NCI-H524 (cell line): ENCODE measurements around the gene ACTRT2.

Experiments used
- DNase-seq, 2 experiments: peaks; one replicate each; lab custom pipeline; 2025; lab: John Stamatoyannopoulos, UW

Gene ACTRT2

DNA sequence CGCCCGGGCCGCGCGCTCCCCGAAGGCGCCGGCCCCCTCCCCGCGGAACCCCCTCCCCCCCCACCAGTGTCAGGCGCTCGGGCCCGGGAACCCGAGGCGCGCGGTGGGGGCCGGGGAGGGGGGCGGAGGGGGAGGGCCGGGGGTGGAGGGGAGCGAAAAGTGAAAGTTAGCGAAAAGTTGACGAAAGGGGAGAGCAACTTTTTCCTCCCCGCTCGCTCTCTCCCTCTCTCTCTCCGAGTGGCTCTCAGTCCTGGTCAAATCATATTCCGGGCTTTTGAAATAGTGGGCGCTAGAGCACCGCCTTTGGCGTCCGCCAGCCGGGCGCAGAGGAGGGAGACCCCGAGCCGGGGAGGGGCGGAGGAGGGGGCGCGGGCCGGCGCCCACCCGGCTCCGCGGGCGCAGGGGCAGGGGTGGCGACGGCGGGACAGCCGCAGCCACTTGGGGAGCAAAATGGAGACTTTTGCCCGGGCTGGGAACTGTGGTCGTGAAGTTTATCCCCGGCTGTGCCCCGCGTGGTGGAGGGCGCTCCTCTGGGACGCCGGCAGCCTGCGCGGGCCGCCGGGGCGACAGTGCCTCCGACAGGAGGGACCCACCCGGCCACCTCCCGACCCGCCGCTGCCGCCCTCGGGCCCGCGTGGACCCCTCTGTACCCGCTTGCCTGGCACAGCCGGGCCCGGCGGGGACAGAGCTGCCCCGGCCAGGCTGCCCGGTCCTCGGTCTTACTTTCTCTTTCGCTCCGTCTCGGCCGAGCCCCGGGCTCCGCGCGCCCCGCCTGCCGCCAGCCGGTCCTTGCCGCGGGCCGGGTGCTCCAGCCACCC lies 48.4 kb downstream of the ACTRT2 start:
- DNase-seq = no peak

DNA sequence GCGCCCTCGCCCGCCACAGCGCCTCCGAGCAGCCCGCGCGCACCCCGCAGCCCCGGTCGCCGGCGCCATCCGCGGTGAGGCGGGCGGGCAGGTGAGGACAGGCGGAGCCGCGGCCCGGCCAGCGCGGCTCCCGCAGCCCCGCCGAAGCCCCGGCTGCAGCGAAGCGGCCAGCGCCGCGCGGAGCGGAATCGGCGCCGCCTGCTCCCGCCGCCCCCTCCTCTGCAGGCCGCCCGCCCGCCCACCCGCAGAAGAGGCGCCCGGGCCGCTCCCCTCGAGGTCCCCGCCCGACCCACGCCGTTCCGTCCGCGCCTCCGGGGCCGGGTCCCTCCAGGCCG lies 49.0 kb downstream of the ACTRT2 start:
- no peak for DNase-seq

DNA sequence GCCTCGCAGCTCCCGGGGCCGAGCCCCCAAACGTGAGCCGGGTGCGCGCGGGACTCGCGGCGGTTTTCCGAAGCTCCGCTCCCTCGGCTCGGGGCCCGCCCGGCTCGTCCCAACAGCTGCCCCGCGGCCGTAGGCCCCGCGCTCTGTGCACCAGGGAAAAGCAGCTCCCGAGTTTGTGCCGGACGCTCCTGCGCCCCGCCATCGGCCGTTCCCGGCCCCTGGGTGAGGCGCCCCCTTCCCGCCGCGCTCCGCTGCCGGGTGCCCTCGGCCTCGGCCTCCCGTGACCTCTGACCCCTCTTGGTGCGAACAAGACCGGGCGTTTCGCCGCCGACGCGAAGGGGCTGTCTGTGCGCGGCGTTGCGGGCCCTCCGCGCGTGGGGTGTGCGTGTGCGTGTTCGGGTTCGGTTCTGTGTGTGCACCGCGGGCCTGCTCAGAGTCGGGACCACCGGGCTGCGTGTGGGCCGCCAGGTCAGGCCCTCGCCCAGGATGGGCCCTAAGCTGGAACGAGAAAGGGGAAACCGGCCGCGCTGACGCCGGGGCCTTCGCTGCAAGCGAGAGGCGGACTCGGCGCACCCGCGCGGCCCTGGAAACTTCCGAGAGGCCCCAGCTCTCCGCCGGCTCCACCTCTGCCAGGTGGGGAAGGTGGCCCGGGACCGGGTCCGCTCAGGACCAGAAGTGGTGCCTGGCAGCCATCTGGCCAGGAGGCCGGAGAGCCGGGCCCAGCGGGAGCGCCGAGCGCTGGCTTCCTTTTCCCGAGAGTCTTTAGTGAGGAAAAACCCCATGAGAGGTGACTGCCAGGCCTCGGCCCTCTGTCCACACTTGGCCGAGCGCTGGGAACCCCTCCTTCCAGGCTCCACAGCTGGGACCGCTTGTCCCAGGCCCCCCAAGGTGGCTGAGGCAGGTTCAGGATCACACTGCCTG lies 49.6 kb downstream of the ACTRT2 start:
- DNase-seq = no peak

DNA sequence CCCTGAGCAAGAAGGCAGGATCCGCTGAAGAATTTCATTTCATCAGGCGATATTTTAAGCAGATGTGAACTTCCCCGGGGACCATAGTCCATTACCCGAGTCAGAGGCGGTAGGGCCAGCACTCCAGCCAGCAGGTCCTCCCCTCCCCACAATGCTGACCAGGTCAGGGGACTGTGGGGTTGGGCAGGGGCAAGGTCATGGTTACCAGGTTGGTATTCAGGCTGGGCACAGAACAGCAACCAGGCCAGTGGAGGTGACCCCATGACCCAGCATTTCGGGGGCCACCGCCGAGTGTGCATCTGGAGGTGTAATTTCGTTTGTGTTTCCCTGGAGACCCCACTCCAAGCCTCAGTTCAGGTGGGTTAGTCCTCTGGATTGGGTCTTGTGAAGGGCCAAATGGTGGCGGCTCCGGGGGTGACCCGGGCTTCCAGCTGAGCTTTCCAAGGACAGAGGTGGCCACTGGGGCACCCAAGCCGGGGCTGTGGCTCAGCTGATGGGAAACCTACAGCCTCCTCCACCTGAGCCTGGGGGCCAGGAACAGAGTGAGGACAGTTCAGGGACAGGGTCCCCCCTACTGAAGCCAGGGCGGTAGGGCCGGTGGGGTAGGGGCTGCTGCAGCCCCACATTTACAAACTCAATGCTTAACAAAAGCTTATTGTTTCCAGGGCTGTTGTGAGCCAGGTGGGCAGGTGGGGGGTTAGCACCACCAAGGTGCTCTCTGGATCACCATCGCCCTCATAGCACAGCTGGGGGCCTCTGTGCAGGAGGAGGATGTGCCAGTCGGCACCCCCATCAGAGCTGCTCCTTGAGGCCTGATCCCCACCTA lies 50.5 kb downstream of the ACTRT2 start:
- DNase-seq = no peak
